Measurements from ENCODE around the gene RTTN.
"Not testable (repeated sequence)": the region's sequence is repeated elsewhere in the genome, so short reads cannot be mapped to it uniquely, and the experiment has no call there.

Gene RTTN

DNA sequence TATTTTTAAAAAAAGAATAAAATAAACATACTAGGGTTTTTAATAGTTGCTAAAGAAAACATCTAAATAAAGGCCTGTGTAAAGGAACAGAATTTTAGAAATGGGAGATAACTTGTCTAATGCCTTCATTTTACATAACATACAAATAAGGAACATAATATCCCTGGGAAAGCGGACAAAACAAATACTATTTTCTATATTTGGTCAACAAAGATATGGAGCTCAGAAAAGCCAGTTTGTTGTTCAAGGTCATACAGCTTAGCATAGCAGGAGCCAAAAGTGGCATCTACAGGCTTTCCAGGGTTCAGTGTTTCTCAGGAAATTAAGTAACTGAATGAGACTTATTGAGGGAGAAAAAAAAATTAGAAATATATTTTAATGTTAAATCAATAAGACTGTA lies 184.4 kb downstream of the RTTN start:
- DNase-seq, result no peak

DNA sequence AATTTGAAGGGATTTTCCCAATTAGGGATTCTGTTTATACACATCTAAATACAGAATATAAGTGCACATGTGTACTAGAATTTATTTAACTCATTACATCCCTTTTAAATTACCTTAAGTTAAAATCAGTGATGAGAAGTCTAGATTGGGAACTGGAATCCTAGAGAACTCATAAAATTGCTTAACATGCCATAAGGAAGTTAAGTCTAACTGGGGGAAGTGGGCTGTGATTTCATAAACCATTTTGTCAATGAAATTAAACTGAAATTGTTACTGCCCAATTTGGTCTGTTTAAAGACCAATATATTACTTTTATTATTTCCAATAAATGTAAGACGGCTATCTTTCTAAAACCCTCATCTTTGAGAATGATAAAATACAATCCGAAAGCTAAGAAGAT lies 185.5 kb downstream of the RTTN start:
- DNase-seq, result no peak

DNA sequence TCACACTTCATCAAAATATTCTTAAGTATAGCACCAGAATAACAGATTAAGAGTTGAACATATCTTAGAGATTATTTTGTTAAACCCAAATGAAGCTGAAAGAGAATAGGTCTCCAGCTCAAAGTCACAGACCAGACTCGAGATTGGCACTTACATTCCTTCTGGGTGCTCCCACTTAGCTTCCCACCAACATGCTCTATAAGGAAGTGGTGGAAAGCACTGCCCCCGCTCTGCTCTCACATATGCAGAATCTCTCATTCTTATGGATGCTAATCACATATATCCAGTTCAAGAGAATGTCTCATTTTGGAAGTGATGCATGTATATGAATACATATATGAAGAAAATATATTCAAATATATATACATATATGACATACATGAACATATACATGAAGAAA lies 186.4 kb downstream of the RTTN start:
- no peak for DNase-seq

DNA sequence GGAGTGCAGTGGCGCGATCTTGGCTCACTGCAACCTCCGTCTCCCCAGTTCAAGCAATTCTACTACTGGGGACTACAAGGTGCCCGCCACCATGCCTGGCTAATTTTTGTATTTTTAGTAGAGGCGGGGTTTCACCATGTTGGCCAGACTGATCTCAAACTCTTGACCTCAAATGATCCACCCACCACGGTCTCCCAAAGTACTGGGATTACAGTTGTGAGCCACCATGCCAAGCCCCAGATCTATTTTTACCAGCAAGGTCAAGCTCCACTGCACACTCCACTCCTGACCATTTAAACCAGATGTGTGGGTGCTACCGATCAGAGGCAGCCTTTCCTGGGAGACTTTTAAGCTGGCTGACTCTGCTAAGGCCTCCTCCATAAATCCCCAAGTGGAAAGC lies 190.4 kb downstream of the RTTN start:
- no peak for DNase-seq

DNA sequence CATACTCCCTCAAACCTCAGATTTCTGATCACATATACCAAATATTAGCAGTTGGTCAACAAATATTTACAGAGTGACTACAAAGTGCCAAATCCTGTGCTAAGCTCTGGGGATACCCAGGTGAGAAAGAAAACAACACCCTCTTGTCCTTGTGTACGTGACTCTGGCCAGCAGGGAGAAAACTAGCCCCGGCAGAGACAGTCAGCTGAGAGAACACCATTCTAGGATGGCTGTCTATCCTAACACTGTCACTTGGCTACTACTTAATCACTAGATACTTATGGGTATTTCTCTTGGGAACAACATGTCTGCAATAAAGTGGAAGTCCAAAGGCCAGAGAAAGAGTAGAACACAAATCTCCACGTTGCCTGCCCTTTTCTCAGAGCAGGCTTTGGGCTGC lies 199.9 kb downstream of the RTTN start:
- DNase-seq, result no peak

DNA sequence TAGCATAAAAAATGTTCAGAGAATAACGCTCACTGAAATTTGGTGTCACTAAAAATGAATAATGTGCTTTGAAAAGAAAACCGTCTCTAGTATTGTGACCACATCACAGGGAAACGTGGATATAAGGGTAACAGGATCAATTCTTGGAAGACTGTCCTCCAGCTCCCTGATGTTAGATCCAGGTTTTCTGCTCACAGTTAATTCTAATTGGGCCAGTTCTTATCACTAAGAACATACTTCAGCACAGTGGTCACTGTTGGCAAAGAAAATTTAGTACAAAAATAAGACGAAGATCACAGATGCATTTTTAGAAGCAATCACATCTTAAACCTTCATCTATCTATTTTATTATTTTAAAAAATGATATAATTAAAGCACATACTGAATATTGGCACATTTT lies 200.8 kb downstream of the RTTN start:
- no peak for DNase-seq

DNA sequence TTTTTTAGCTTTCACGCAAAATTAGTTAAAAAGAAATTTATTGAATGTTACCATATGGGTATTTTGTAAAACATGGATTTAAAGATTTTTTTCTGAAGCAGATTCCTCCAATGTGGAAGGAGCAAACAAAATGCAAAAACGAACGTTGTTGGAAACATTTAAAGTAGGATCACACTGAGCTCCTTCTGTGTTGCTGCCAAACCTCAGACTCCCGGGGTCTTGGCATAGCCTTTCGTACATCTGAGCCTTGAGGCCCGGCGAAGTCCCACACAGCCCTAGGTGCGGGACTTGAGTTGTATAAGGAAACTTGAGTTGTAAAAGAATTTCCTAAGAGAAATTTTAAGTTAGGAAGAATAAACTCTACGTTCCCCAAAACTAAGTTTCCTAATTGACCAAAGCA lies 205.8 kb downstream of the RTTN start:
- no peak for DNase-seq

DNA sequence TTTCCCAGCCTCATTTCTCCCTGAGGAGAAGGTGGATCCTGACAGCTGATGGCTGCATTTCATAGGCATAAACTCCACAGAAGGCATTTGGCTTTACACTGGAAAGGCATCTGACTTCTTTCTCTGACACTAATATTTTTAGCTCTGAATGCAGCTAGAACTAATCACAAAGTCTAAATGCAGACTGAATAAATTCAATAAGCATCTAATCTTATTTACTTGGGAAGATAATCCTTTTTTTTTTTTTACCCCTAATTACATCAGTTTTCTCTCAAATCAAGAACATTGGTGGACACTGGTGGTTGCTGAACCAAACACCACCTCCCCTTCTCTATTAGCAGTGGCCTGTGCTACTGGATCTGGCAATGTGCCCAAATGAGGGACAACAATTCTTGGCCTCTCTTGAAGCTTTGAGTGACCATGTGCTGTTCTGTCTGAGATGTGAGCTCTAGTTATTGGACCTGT lies 206.9 kb downstream of the RTTN start:
- DNase-seq, result peak; percentile 13

DNA sequence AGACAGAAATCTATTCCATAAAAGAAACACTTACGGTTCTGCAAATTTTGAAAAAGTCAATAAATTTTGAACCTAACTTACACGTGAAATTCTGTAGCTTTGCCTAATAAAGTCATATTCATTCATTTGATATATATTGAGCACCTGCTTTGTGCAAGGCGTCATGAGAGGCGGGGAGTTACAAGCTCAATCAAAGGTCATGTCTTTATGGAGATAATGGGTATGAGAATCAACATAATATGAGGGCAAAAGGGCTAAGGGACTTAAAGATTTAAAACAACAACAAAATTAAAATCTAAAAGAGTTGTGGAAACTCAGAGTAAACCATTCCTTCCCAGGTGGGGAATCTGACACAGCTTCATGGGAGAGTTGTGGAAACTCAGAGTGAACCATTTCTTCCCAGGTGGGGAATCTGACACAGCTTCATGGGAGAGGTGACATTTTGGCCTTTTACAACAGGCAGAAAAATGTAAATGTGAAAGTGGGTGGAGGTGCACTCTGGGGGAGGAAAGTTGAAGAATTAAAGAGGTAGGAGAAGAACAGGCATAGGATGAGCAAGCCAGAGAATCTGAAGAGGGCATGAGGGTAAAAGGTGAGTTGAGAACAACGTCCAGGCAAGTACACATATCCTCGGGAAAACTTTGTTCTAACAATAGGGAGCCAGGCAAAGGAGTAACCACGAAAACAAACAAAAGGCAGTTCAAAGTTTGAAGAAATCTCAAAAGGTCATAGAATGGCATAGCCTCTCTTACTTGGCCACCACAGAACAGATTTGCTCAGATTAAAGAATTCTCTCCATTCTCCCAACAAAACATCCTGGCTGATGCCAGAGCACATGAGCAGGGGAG lies 208.3 kb downstream of the RTTN start:
- no peak for DNase-seq

DNA sequence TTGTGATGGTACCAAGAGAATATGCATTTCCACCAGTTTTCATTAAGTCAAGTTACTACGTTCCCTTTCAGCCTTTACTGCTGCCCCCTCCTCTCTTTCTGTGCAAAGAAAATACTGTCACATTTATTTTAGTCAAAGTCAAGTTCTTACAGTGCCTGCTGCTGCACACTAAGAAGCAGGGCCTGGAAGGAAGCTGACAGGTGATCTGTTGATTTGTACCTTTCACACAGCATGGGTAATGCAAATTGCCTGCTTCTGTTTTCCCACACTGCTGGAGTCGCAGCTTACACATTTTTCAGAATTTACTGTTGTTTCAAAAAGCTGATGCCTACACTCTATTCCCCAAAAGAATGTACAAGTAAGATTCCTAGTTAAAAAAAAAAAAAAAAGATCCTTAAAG lies 209.1 kb downstream of the RTTN start:
- no peak for DNase-seq

DNA sequence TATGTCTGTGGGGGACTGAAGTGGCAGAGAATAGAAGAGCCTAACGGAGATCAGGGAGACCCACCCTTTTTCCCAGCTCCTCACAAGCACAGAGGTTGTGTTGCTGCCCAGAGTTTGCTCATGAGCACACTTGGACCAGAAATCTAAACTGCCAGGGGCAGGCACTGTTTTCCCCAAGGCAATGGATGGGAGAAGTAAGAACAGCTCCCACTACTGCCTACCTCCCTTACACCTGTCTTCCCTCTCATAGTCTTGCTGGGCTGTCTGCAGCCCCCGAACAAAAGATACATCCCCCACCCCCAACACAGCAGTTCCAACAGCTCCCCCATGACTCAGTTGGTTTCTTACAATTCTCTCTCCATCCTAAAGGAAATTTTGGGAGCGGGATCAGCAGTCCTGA lies 209.7 kb downstream of the RTTN start:
- DNase-seq, result no peak

DNA sequence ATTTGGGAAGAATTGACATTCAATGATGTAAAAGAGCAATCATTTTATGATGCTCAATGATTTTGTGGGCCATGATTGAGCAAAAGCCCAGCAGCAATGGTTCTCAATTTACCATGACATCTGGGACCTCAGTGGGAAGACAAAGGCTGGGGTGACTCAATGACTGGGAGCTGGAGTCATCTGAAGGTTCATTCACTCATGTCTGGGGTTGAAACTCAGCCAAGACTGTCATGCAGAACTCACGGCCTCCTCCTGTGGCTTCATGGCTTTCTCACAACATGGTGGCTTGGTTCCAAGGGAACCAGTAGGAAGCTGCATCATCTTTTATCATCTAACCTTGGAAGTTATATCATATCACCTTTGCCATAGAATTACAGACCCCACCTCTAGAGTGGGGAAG lies 212.7 kb downstream of the RTTN start:
- no peak for DNase-seq

DNA sequence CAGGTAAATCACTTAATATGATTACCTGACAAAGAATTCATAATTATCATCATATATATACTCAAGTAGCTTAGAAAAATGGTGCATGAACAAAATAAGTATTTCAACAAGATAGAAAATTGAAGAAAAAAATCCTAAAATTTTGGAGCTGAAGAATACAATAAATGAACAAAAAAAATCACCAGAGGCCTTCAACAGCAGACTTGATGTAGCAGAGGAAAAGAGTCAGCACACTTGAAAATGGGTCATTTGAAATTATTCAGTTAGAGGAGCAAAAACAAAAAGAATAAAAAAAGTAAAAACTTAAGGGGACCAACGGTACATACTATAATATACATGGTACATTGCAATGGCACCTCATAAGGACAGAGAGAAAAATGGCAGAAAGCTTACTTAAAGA lies 217.6 kb downstream of the RTTN start:
- no peak for DNase-seq

DNA sequence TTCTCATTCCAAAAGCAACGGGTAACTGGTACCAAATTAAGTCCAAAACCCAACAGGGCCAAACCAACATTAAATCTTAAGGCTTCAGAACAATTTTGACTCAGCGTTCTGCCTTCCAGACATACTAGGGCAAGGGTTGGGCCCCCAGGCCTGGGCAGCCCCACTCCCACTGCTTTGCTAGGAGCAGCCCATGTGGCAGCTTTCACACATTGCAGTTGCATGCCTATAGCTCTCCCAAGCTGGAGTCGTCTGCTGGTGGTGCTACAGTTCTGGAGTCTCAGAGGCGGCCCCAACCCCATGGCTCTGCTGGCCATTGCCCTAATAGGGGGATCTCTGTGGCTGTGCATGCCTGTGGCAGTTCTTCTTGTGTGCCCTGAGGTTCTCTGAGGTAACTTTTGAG lies 220.2 kb downstream of the RTTN start:
- no peak for DNase-seq

DNA sequence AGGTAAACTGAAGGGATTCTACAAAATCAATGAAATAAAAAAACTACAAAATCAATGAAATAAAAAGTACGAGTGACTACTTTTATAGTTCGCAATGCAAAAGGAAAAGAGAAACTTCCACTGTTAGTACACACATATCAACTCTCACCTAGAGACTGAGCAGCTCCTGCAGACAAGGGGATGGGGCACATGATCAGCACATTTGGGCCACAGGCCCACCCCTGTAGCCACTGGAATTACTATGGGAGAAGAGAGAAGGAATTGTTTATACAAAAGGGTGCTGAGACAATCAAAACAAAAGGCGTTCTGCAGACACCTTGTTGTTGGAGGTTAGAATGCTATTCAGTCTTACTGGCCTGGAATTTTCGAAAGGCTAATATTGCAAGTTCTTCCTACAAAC lies 223.1 kb downstream of the RTTN start:
- DNase-seq, result no peak

DNA sequence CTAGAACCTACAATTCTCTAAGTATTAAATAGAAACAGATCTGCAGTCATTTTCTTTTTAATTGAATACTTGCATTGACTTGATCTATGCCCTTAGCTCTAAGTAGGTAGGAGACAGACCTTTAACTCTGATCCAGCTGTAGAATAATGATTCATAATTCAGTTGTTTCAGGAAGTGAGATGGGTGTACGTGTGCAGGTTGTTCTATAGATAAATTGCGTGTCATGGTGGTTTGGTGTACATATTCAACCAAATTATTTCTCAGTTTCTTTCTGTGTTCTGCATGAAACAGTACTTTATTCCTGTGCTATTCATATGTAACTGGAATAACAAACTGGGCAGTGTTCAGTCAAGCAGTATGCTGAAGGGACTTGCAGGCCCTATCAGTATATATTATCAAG lies 223.5 kb downstream of the RTTN start:
- DNase-seq, result no peak

DNA sequence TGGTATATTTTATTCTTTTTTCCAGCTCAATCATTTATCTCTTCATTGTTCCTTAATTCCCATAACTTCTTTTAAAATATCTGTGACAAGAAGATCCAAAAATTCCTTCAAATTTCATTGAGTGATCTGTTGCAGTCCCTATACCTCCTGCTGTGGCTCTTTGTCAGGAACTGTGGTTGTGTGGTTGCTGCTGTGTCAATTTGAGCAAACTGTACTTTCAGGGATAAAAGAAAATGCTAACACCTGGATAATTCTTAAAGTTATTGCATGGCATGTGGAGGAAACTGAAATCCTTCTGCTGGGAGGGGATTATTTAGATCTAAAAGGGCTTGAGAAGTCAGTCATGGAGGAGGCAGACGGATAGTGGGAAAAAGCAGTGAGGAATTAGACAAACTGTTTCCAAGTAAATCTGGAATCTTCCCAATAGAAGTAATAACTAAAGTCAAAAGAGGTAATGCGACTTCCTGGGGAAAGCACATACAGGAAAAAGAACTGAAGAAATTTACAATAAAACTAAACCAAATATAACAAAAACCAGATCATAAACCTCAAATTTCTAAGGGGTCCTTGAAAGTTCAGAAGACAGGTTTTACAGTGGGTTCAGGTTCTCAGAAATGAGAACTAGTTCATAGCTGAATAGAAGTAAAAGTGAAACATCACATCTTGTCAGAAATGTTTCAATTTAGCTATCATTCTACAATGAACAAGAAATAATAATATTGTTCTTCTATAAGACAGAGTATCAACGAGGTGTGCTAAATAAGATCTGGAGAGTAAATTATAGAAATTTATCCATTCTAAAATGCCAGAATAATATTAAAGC lies 224.3 kb downstream of the RTTN start:
- DNase-seq, result no peak

DNA sequence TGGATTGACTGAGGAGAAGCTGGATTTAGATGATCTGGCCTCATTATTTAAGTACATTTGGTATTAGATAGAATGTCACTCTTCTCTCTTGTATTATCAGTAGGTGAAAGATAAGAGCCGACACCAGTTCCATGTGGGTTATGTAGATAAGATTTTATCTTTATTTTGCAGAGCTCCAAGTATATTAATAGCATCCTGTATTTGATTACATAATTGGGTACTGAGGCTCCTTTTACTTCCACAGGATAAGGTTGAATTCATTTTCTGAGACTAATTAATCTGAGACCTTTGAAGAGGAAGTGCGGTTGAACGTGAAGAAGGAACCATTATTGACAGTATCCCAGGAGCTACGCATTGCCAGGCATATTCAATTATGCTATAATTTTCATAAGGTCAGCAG lies 225.0 kb downstream of the RTTN start:
- DNase-seq, result no peak

DNA sequence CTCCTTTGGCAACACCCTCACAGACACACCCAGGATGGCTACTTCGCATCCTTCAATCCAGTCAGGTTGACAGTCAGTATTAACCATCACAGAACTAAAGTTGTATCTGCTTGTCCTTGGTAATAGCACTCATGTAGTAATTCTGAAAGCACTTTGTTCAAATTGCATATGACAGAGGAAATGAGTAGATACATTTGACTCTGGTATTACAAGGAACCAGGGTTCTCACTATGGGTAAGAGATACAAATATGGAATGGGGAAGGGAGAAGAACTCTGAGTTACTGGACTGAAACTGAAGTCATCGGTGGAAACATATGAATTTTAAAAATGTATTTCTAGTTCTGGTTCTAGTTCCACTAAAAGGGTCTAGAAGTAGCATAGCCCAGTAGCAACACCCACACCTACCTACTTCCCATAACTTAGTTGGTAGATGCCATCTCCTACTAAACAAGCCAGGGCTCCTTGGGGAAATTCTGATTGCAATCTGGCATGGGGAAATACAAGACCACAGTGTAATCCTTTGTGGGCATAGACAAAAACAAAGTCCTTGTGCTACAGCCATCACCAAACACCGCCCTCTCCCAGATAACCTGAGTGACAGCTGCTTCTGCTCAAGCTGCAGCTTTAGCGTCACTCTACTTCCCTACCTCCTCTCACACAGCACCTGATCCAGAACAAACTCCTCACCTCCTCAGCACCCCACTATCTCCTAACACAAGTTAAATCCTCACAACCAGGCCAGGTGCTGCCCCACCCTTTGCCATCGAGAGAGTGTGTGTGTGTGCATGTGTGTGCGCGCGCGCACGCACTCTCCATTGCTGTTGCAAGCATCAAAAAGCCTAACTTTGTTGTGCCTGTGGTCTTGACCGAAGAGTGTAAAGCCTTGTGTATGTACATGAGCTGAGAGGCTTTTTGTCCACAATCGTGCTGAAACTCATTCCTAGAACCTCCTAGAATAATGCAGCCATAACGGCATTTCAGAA lies 226.5 kb downstream of the RTTN start:
- DNase-seq, result no peak

DNA sequence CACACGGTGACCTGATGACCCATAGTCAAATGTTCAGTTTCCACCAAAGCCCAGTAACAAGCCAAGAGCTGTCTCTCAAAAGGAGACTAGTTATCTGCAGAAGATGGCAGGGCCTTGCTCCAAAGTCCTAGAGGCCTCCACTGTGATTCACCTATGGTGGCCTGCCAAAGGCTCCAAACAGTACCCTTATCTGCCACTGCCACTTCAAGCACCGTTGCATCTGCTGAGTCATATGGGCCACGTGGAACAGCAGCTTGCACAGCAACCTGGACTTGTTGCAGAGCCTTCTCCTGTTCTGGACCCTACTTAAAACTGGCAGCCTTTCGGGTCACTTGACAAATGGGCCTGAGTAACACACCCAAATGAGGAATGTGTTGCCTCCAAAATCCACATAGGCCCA lies 230.2 kb downstream of the RTTN start:
- DNase-seq, result not testable (repeated sequence)

DNA sequence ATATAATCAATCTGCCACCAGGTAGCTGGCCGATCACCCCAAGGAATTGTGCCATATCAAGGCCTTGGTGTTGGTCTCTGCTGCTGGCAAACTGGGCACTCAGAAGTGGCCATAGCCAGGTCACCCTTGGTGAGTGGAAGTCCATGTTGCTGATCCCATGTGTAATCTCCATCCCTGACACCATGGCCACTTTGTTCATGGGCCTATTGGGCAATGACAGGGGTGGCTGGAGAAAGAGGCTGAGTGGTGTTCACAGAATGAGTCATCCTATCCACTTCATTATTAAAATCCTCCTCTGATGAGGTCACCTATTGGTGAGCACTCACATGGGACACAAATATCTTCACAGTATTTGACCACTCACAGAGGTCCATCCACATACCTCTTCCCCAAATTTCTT lies 231.1 kb downstream of the RTTN start:
- DNase-seq, result no peak

DNA sequence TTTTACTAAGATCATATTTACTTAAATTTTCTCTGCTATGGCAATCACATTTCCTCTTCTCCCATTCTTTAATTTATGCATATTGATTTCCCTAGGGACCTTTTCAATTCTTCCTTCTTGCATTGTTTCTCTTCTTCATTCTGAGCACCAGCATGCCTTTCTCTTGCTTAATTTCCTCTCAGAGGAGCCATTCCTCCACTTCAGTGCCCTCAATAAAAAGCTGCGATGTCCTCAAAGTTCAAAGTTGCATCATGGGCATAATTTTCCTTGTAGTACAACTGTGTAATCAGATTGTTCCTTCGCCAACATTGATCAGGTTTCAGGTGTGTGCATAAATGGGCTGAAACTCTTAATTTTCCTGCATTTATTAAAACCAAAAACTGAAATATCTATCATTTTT lies 236.0 kb downstream of the RTTN start:
- no peak for DNase-seq

DNA sequence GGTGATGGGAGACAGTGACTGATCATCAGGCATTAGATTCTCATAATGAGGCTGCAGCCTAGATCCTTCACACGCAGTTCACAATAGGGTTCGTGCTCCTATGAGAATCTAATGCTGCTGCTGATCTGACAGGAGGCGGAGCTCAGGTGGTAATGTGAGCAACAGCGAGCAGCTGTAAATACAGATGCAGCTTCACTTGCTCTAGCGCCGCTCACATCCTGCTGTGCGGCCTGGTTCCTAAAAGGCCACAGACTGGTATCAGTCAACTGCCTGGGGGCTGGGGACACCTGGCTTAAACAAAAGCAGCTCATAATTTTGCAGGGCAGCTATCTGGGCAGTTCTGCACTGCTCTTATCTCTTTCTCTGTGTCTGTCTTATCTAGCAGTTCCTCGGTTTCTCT lies 237.4 kb downstream of the RTTN start:
- DNase-seq, result no peak
